GM18526 (cell line): Measurements from ENCODE around the gene CCDC66.

Source experiments
- POLR2A ChIP-seq: IDR thresholded peaks from 3 replicates; pipeline ENCODE4 v1.6.1; 2011; ENCODE audit not compliant: insufficient read length; ENCODE audit errors: extremely low read depth

Gene CCDC66

GRCh38 chr3:56616478-56617006 is 59.6 kb downstream of the CCDC66 start:
- no peak for TF ChIP-seq POLR2A

DNA sequence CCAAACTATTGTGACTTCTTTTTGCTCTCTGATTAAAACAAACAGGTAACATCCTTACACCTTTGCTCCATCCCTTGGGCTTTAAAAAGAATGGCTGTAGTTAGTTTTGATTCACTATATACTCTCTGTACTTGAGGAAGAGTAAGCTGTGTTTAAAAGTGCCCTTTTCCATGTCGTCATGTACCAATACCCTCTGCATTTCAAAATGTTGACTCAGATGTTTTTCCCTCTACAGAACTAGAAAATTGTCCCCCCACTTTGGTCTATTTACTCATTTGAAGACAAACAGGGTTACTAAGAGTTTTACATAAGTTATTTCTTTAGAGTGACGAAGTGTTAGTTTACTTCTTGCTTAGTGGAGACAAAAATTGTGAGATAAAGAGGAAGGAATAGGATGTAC is 63.4 kb downstream of the CCDC66 start:
- TF ChIP-seq POLR2A: no peak

DNA sequence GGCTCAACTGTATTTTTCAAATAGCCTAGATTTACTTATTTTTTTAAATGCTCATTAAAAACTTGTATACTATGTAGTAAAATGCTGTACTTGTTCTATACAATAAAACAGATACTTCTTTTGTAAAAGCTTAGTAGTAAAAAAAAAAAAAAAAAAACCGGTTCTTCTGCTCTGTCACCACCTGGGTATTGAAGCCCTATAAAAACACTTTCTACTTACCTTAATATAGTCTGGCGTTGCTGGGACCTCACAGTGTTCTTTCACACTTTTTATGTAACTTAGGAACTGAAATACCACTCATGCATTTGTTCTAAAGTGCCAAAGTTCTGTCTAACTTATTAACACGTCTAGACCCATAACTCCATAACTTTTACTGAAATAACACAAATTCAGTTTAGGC is 64.7 kb downstream of the CCDC66 start:
- TF ChIP-seq POLR2A: no peak

GRCh38 chr3:56622381-56622780 is 65.4 kb downstream of the CCDC66 start:
- no peak for TF ChIP-seq POLR2A

DNA sequence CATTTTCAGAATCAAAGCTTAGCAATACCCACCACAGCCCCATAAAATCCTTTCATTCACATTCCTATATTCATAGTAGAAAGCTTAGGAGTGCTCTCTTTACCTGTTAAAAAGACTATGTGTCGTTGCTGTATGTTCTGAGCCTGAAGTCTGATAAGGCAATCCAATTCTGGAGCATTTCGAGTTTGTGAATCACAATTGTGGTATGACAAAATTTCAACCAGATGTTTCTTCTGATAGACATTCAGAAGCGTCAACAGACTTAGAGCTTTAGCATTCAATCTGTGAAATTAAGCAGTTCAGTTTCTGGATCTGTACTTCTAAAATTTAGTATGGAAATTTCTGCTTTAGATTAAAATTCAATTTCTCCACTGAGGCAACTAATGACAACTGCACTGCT is 67.8 kb downstream of the CCDC66 start:
- no peak for TF ChIP-seq POLR2A

DNA sequence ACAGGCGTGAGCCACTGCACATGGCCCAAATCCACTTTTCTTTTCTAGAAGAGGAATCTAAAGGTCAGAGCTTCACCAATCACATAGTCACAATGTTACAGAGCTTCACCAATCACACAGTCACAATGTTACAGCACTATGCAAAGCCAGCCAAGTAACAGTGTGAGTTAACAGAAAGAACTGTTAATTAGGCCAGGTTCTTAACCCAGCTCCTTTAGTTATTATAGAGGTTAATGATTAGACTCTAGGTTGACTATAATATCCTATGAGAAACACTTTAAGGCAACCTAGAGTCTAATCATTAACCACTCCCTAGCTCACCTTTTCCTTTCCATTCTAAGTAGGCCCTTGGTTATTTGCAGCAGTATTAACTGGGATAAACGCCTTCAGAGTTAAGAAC is 72.1 kb downstream of the CCDC66 start:
- no peak for TF ChIP-seq POLR2A

GRCh38 chr3:56629451-56629850 is 72.5 kb downstream of the CCDC66 start:
- no peak for TF ChIP-seq POLR2A

- no peak for TF ChIP-seq POLR2A
Measured at GRCh38 chr3:56630966-56631365, 74.0 kb downstream of the CCDC66 start.

- no peak for TF ChIP-seq POLR2A
Measured at GRCh38 chr3:56633181-56633580, 76.2 kb downstream of the CCDC66 start.

GRCh38 chr3:56633602-56634535 is 76.9 kb downstream of the CCDC66 start:
- TF ChIP-seq POLR2A: no peak

DNA sequence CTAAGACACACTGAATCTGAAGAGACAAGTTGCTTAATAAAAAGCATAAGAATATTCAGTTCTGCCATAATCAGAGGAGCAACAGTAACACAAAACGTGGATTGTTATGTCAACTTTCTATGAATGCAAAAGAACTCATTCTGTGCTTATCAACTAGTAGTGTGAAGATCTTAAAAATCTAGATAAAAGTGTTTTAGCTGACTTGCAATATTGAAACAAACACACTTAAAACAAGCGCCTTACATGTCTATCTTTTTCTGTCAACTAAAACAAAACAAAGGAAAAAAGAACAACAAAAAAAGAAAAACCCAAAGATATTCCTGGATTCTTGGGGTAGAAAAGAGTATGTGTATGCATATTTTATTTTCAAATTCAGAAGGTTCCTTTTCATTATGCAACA is 88.4 kb downstream of the CCDC66 start:
- no peak for TF ChIP-seq POLR2A

- no peak for TF ChIP-seq POLR2A
Measured at GRCh38 chr3:56654460-56654859, 97.5 kb downstream of the CCDC66 start.

GRCh38 chr3:56655709-56656108 is 98.7 kb downstream of the CCDC66 start:
- no peak for TF ChIP-seq POLR2A

- TF ChIP-seq POLR2A: no peak
Measured at GRCh38 chr3:56664823-56665222, 107.8 kb downstream of the CCDC66 start.

- TF ChIP-seq POLR2A: no peak
Measured at GRCh38 chr3:56667973-56668579, 111.1 kb downstream of the CCDC66 start.
